Posterior cingulate gyrus (tissue), 11 donors: ENCODE results near the gene ZDHHC7.

Source experiments
- DNase-seq, 10 donors: peaks; one replicate each; pipeline versions ENCODE4 v3.0.0 to v3.0.0-alpha.2; 2020 to 2021; ENCODE audit warnings: mixed read lengths in 3 of 10
- intact Hi-C: fragments of 100-400 bp; cut with DNase I; formaldehyde crosslinking; loops from one replicate; pipeline ENCODE4 v1.15.1; 2023

The ZDHHC7 gene

DNA sequence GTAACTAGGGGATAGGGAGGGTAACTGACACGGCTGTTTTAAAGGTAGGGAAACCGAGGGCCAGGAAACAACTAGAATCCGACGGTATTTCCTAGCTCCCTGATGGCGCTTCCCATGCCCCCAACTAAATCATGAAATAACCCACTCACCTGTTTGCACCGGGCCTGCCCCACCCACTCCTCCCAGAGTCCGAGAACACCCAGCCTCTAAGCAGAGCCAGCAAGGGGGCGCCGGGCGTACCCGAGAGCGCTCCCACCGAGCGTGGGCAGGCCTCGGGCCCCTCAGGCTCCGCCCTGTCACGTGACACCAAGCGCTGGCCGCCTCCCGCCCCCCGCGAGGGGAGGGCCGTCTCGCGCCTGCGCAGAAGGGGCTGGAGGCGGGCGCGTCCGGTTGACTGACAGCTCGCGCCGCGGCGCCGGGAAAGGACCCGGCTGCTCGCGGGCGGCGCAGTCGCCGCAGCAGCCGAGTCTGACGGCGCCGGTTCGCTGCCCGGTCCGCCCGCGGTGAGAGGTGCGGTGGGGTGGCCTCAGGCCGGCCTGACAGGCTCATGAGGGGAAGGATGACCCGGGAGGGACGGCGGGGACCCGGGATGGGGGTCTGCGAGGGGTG, 16.1 kb upstream of the ZDHHC7 start, which contains the start of gene KIAA0513:
KIAA0513 (plus strand) TSS at position 447 of the 609 bp plus-strand sequence. CDS start 39,277 bp downstream, outside the sequence.
- intact Hi-C loops: loop anchor here (1.0 to 10.0 kb wide), 2 partner anchors 16 to 57 kb away; partner anchors contain the start of gene ZDHHC7
- peak; percentile 90 to 99 (median 94) for DNase-seq

DNA sequence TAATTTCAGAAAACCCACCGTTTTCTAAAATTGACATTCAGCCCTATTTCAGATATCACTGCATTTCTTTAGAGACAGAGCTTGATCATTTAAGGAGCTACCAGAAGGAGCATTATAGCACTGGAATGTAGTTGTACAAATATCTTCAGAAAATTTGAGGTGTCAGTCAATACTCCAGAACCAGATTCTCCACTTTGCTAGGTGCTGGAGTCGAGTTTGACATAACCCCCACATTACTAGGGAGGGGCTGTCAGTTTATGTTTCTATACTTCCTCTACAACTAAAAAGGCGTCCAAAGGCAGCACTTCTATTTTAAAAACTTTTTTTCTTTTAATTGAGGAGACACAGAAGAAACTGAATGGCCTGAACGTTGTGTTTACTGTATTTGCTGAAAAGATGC, 15.4 kb upstream of the ZDHHC7 start:
- intact Hi-C loops: loop anchor here (1.0 to 10.0 kb wide), 2 partner anchors 15 to 58 kb away; partner anchors contain the start of gene ZDHHC7
- no peak for DNase-seq

DNA sequence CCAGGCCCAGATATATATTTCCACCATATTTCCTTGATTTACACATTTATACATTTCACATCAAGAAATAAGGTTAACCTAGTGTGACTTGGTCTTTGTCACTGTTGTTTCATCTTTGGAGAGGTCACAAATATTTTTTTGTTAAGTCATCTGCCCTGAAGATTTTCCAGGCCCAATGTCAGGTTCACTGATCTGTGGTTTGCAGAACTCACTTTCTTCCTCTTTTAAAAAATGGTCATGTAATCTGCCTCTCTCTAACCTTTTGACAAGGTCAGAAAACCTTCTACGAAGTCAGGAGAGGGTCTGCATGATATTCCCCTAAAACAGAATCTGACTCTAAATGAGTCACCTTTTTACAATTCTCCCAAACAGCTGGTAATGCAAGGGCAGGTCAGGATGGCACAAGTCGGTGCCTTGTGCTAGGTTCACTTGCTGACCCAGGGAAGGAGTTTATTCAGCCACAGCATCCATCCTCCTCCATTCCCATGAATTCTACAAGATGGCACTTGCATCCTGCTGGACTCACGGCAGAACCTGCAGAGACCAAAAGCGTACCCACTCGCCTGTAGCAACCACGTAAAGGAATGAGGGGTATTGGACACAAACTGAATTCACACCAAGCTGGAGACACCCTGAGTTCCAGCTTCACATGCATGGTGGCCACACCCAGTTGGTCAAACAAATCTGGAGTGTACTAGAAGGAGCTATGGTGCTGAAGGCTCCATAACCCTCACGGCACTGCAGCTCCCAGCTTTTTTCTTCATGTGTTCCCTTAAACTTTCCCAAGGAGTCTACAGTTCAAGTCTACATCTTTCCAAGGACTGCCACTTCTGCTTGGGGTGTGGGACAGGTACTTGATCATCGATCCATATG, 14.7 kb upstream of the ZDHHC7 start:
- DNase-seq: peak in 2 of 10 donors; percentile 3 to 22
- intact Hi-C loops: loop anchor here (10.0 kb wide), 1 partner anchor 59 kb away; no protein-coding TSS in a partner anchor

DNA sequence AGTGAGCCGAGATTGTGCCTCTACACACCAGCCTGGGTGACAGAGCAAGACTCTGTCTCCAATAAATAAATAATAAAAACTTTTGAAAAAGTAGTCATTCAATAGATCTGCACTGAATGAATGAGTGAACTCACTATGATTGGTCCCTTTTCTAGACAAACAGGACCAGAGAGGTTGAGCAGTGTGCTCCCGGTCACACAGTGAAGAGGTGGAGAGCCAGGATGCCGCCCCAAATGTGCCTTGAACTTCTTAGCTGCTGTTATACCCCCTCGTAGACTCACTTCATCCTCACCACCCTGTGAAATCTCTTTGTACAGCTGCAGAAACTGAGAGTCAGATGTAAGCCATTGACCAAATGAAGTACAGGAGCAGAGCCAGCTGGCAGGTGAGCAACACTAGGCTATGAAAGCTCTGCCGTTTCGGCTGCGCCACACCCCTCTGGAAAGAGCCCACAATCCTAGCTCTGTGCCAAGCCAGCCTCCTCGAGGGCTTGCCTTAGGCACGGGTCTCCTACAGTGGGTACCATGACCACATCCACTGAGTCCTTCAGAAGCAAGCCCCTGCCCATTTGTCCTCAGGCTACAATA, 8.4 kb upstream of the ZDHHC7 start:
- DNase-seq: peak in 1 of 10 donors; percentile 24
- intact Hi-C loops: loop anchor here (10.0 kb wide), 1 partner anchor 65 kb away; no protein-coding TSS in a partner anchor

DNA sequence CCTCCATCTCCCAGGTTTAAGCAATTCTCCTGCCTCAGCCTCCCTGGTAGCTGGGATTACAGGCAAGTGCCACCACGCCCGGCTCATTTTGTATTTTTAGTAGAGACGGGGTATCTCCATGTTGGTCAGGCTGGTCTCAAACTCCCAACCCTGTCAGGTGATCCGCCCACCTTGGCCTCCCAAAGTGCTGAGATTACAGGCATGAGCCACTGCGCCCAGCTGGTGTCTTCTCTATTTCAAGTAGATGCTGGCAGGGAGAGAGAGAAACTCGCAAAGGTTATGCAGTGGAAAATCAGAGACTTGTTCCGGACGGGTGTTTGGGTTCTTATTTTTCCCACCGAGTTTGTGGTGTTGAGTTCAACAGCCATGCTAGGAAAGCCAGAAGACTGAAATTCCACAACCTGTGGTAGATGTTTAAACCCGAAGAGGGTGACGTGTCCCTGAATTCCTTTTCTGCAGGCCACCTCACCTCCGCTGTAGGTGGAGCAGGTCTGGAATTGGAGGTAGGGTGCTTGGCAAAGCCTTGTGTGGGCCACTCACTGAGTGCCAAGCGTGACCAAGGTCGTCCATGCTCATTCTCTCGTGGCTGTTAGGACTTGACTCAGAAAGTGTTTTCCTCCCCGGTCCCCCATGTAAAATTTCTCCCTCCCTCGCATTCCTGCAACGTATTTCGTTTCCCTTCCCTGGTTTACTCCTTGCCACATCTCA, 7.3 kb upstream of the ZDHHC7 start:
- intact Hi-C loops: no loop called here
- peak in 1 of 10 donors; percentile 55 for DNase-seq

DNA sequence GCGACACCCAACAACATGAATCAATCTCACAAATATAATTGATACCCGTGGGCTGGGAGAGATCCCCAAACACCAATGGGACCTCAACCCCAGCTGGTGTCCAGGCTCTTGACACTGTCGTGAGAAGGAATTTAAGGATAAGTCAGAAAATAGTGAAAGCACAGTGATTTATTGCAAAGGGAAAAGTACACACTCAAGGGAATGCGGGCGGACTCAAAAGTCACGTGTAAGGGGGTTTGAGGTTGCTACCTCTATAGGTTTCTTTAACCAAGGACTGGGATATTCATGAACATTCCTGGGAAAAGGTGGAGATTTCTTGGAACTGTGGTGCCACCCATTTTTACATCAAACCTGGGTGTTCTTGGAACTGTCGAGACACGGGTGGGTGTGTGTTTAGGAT, 6.3 kb upstream of the ZDHHC7 start:
- intact Hi-C loops: no loop called here
- DNase-seq: no peak

DNA sequence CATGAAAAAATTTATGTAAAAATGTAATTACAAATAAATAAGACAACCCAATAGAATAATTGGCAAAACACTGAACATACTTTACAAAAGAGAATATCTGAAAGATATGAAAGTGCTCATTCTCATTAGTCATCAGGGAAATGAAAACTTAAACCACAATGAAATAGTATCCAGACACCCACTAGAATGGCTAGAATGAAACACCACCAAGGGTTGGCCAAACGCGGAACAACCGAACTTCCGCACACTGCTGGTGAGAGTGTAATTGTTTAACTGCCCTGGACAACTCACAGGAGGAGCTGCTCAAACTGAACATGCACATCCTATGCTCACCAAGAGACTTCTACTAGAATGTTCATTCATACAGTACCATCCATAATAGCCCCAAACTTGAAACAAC, 5.8 kb upstream of the ZDHHC7 start:
- peak in 1 of 10 donors; percentile 69 for DNase-seq
- intact Hi-C loops: no loop called here

DNA sequence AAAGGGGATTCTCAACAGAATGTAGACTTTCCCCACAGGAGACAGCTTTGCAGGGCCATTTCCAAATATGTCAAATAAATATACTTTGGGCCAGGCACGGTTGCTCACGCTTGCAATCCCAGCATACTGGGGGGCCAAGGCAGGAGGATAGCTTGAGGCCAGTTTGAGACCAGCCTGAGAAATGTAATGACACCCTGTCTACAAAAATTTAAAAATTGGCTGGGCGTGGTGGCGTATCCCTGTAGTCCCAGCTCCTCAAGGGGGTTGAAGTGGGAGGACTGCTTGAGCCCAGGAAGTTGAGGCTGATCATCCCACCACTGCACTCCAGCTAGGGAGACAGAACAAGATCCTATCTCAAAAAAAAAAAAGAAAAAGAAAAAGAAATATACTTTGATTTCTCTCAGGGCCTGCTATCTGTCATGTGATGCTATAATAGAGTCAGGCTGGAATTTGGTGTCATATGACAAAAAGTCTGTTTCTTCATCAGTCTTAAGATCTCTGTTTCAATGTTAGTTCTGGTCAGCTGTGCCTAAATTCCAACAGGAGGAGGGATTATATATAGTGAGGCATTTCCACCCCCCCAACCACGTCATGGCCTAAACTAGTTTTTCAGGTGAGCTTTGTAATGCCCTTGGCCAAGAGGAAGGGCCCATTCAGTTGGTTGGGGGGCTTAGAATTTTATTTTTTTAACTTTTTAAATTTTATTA, 4.3 kb upstream of the ZDHHC7 start:
- DNase-seq: peak in 1 of 10 donors; percentile 18
- intact Hi-C loops: no loop called here

DNA sequence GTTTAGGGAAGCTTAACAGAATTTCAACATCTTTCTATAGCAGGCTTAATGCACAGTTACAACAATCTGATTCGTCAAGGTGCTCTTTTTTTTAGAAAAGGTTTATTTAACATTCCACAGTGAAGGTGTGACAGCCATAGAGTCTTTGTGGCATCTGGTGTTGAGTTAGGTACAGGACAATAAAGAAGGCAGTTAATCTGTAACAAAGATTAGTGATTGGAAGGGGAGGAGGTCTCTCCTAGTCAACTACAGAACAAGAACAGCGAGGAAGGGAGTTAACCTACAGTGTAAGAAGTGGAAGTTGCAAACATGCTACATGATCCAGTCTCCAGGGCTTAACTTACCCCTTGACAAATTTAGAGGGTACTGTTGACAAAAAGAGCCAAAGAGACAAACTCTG, 3.0 kb upstream of the ZDHHC7 start:
- no peak for DNase-seq
- intact Hi-C loops: no loop called here

DNA sequence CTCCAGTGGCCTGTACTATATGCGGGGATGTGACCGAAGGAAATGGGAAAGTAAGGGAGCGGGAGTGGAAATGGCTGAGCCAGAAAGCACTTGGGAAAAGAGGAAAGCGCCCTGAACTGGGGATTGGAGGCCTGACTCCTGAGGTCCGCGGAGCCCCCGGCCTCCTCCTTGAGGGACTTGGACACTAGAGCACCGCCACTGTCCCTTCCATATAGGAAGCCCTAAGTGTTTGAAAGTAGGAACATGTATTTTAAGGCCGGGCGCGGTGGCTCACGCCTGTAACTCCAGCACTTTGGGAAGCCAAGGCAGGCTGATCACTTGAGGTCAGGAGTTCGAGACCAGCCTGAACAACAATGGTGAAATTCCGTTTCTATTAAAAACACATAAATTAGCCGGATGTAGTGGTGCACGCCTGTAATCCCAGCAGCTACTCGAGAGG, 530 bp upstream of the ZDHHC7 start:
- peak in 1 of 10 donors; percentile 84 for DNase-seq
- intact Hi-C loops: loop anchor here (1.0 kb wide), 1 partner anchor 15 kb away; the partner anchor contains the start of gene KIAA0513

DNA sequence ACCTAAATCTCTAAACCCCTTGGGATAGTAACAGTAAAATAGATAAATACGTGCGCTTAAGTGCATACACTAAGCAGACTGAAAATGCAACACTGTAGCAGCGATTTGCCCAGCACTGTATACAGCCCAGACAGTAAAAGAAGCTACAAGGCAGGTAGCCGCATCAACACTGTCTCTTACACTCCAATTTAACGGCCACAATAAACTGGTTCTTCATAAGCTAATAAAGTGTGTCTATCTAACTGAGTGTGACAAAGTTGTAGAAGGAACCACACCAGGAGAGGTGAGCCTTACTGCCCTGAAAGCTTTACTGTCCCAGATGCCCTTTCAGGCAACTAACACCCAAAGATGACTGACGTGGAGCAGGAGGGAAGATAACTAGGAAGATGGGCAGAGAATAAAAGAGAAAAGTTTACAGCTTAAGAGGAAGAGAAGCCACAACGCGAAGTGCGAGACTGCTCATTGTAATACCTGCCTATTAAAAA, 847 bp downstream of the ZDHHC7 start:
- intact Hi-C loops: no loop called here
- DNase-seq: no peak

DNA sequence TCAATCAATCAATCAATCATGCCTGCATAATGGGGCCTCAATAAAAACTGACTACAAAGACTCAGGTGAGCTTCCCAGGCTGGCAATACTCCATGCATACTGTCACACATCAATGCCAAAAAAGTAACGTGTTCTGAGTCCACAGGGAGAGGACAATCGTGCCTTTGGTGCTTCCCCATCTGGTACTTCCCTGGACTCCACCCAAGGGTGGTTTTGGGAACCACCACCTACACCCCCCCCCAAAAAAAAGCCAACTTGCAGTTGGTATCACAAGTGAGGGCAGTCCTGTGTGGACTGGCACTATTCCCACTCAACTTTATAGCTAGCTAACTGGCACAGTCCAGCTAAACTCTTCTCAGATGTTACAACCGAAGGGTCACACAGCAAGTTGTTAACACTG, 3.1 kb downstream of the ZDHHC7 start:
- intact Hi-C loops: no loop called here
- DNase-seq: peak in 1 of 10 donors; percentile 12

DNA sequence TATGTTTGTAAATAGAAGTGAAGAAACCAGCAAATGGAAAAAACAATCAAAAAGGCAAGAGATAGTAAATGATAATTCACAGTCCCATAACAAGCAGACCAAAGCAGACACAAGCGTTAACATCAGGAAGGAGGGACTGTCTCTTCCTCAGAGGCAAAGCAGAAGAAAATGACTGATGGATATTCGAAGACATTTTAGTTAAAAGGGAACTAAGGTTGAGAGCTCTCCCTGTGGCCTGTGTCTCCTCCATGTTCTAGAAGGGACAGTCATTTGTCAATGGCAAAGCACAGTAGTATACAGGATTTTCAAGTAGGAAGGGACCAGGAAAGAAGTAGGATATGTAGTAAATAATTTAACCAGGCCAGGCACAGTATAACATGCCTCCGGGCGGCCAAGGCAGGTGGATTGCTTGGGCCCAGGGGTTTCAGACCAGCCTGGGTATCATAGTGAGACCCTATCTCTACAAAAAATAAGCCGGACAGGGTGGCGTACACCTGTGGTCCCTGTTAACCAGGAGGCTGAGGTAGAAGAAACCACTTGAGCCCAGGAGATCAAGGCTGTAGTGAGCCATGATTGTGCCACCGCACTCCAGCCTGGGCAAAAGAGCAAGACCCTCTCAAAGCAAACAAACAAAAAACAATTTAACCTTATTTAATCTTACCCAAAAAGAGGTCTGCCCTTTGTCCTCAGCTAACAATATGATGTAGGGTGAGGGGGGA, 3.7 kb downstream of the ZDHHC7 start:
- DNase-seq: peak in 2 of 10 donors; percentile 7 to 26
- intact Hi-C loops: no loop called here

DNA sequence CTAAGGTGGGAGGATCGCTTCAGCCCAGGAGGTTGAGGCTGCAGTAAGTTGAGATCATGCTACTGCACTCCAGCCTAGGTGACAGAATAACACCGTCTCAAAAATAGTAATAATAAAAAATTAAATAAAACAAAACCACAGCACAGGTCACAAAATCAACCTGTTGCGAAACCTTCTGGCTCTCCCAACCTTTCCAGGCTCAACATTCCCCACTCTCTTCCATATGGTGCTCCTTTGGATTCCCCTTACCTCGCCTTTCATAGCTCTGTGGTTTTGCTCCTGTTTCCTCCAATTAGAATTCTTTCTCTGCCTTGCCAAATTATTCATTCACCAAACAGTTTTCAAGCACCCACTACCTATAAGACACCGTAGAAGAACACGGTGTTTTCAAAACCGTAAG, 4.7 kb downstream of the ZDHHC7 start:
- DNase-seq: no peak
- intact Hi-C loops: no loop called here

DNA sequence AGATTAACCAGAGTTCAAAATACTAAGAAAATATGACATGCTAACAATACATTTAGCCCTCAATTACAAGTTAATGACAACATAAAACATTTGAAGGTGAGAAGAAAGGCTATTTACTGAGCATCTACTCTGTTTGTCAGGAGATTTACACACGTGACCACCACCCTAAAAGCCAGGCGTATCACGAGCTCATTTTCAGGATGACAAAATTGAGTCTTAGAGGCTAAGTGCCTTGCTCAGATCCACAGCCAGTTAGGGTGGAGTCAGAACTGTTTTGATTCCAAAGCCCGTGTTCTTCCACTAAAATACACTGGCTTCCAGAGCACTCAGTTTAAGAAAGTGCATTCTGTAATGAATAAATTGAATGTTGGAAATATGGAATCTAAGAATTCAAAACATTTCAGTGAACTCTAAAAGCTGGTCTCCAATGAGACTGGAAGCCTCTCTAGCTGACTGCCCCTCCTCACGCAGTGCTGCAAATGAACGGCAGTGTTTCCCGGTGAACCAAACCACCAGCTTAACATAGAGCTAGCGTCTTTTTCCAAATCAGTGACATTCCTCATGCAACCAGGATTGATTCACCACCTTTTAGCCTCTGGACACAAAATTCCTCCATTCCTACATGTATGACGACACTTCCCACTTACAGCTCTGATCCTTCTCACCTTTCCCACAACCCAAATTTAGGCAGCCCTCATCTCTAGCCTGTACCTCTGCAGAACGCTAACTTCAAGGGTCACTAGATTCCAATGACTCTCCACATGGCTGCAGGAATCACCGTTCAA, 5.9 kb downstream of the ZDHHC7 start:
- peak in 2 of 10 donors; percentile 13 to 61 for DNase-seq
- intact Hi-C loops: no loop called here

DNA sequence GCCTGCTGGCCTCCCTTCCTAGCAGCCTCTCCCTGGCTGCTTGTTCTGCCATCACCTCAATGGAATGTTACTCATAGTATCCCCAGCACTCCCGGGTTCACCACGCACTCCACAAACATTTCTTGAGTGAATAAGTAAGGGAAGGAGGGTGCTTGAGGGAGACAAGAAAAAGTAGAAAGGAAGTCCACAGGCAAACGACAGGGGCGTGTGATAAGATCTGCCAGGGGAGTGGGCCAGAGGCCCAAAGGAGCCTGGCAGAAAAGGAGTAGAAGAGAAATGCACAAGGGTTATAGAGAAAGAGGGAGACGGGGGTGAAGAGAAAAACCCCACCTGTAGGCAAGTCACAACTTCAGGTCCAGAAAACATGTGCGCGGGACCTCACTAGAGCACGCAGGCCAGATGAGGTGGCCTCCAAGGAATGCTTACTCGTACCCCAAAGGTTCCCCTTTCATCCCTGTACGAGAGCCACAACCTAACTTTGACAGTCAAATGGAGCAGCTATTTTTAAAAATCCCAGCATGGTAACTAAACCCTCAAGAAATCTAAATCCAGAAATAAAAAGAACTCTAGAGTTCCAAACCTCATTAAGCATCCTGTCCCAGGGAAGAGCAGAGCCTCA, 6.6 kb downstream of the ZDHHC7 start:
- intact Hi-C loops: no loop called here
- peak in 2 of 10 donors; percentile 22 to 51 for DNase-seq

DNA sequence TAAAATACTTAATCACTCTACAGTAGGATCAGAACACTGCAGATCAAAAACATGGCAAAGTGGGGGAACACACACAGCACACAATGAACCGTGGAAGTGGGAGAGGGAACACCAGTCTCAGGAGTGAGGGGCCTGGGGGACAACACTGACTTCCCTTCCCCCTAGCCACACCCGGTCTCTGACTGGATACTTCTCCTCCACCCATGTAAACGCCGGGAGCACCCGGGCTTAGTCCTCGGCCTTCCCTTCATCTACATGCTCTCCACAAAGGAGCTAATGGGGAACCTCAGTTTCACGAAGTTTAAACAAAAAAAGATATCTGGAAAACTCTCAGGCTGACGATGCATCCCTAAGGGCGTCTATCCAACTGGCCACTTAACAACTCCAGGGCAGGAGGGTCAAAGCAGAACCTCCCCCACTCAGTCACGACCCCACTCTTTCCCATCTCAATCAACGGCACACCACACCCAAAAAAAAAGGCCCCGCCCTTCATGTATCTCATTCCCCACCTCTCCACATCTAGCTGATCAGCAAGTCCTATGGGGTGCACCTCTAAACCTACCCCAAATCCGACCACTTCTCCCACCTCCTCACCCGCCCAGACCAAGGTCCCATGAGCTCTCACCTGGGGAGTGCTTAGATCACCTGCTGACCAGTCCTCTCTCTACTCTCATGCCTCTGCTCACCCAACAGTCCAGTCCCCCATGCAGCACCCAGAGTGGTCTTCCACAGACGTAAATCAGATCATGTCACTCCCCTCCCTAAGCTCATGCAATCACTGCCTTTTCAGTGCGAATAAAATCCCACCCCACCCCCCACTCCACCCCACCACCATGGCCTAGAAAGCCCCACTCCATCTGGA, 7.4 kb downstream of the ZDHHC7 start:
- intact Hi-C loops: no loop called here
- peak in 2 of 10 donors; percentile 9 to 42 for DNase-seq
